Activated naive CD8-positive, alpha-beta T cell treated with anti-CD3 and anti-CD28 coated beads, Interleukin-2, amount 50 U/mL, for 24 hours (primary cell): ENCODE results near the gene WDHD1.
"Not testable (repeated sequence)": the region's sequence is repeated elsewhere in the genome, so short reads cannot be mapped to it uniquely, and the experiment has no call there.

Experiments
- ATAC-seq: fragments of 150-1000 bp; cut with Tn5 transposase; one replicate; pipeline ENCODE4 v1.10.0; 2021
- DNase-seq: peaks from one replicate; pipeline ENCODE4 v3.0.0; 2021
- H3K27ac Mint-ChIP-seq: one replicate; pipeline ENCODE4 v1.8.0; 2021; ENCODE audit warnings: mild to moderate bottlenecking, mixed read lengths
- H3K27me3 Mint-ChIP-seq: one replicate; pipeline ENCODE4 v1.8.0; 2021; ENCODE audit warnings: mixed read lengths
- H3K36me3 Mint-ChIP-seq: one replicate; pipeline ENCODE4 v1.8.0; 2021; ENCODE audit warnings: low read depth, mixed read lengths
- H3K4me1 Mint-ChIP-seq: one replicate; pipeline ENCODE4 v1.8.0; 2021; ENCODE audit warnings: mixed read lengths
- H3K4me3 Mint-ChIP-seq: one replicate; pipeline ENCODE4 v1.8.0; 2021; ENCODE audit warnings: mild to moderate bottlenecking, moderate library complexity, mixed read lengths
- H3K9me3 Mint-ChIP-seq: one replicate; pipeline ENCODE4 v1.8.0; 2021; ENCODE audit warnings: mixed read lengths

The WDHD1 gene, protein sequence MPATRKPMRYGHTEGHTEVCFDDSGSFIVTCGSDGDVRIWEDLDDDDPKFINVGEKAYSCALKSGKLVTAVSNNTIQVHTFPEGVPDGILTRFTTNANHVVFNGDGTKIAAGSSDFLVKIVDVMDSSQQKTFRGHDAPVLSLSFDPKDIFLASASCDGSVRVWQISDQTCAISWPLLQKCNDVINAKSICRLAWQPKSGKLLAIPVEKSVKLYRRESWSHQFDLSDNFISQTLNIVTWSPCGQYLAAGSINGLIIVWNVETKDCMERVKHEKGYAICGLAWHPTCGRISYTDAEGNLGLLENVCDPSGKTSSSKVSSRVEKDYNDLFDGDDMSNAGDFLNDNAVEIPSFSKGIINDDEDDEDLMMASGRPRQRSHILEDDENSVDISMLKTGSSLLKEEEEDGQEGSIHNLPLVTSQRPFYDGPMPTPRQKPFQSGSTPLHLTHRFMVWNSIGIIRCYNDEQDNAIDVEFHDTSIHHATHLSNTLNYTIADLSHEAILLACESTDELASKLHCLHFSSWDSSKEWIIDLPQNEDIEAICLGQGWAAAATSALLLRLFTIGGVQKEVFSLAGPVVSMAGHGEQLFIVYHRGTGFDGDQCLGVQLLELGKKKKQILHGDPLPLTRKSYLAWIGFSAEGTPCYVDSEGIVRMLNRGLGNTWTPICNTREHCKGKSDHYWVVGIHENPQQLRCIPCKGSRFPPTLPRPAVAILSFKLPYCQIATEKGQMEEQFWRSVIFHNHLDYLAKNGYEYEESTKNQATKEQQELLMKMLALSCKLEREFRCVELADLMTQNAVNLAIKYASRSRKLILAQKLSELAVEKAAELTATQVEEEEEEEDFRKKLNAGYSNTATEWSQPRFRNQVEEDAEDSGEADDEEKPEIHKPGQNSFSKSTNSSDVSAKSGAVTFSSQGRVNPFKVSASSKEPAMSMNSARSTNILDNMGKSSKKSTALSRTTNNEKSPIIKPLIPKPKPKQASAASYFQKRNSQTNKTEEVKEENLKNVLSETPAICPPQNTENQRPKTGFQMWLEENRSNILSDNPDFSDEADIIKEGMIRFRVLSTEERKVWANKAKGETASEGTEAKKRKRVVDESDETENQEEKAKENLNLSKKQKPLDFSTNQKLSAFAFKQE

DNA sequence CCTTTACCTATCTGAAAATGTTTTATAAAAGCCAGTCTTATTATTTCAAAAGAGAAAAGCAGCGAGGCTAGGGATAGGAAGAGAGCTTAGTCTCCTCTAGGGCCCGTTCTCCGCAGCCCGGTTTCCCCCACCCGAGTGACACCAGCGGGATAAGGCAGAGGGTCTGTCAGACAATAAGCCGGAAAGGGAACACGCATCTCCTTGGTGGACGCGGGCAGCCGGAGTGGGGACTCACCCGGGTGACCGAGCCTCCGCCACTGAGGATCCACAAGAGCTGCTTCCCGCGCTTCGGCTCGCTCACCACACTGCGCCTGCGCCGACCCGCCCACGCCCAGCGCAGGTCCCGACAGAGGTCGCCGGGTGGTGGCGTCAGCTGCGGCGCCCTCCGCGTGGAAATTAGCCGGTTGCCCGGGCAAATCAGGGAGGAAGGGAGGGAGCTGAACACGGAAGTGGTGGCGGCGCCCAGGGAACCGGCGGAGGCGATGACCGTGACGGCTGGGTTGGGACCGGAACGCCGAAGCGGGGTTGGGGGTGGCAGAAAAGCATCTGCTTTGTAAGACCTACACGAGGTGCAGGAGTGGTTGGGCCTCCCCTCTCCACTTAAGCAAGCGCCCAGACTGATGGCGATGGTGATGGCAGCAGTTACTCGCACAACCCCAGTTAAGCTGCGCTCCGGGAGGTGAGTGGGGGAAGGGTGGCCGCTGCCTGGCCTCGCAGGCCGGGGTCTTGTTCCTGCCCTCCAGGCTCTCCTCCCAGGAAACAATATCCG, at the start of gene WDHD1, which contains the start of gene SOCS4:
TSS of gene WDHD1 (minus strand) at position 307 of the 769 bp plus-strand sequence. CDS start 312 bp downstream, outside the sequence.
TSS of gene SOCS4 (plus strand) at position 444 of the 769 bp plus-strand sequence. CDS start 15,806 bp downstream, outside the sequence.
- no peaks in the 10 kb centered on the region for H3K9me3 Mint-ChIP-seq
- no peaks in the 10 kb centered on the region for H3K27me3 Mint-ChIP-seq
- ATAC-seq (peak; percentile 98), DNase-seq (peak; percentile 99)
- H3K4me3 Mint-ChIP-seq, result peak within 1 kb of the TSS; percentile 97
- H3K4me1 Mint-ChIP-seq, result peaks cover 55% of the 10 kb centered on the region
- H3K36me3 Mint-ChIP-seq, result peaks cover 32% of the 10 kb centered on the region
- H3K27ac Mint-ChIP-seq, result peak within 1 kb of the TSS; percentile 95

DNA sequence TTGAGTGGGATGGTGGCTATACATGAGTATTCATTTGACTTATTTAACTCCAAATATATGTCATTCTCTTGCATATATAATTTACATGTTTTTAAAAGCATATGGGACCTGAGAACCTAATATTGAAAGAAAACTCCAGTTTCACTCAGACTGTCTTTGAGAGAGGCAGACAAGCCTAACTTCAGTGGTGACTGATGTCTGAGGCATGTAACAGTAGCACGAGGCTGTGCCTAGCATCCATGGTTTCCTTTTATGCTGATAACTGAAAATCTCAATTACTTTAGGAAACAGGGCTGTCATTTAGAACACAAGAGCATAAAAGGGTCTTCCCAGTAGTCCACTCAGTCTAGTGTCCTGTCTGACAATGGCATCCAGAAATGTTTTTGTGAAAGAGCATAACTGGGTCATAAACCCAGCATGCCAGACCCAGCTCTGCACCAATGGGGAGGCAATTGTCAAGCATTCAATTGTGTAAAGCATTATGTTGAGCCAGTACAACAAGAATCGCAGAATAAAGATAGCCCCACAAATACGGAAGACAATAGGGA, 48.8 kb upstream of the WDHD1 start:
- Mint-ChIP-seq H3K9me3 (no peaks in the 10 kb centered on the region), H3K27ac (no peak overlapping the region), H3K36me3 (no peaks in the 10 kb centered on the region), H3K4me3 (no peak overlapping the region), H3K4me1 (peaks cover 35% of the 10 kb centered on the region), H3K27me3 (no peaks in the 10 kb centered on the region)
- DNase-seq (no peak), ATAC-seq (no peak)

DNA sequence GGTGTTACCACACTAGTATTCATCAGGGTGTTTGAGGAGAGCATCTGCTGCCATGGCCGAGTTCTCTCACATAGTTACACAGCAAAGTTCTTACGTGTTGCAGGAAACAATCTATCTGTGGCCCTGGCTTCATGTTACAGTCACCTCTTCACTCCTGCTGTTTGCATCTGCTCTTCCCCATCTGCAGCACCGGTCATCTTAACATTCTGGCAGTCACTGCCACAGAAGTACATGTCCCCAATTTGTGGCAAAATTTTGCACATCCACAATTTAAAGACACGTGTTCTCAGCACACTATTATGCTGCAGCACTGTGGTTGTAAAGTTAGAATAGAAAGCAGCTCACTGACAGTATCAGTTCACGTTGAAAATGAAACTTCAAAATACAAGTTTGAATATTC, 47.8 kb upstream of the WDHD1 start:
- Mint-ChIP-seq H3K4me1 (peaks cover 36% of the 10 kb centered on the region), H3K4me3 (peak overlapping the region; percentile 33), H3K9me3 (no peaks in the 10 kb centered on the region), H3K27ac (no peak overlapping the region), H3K36me3 (peaks cover 2% of the 10 kb centered on the region), H3K27me3 (no peaks in the 10 kb centered on the region)
- no peak for ATAC-seq
- no peak for DNase-seq

DNA sequence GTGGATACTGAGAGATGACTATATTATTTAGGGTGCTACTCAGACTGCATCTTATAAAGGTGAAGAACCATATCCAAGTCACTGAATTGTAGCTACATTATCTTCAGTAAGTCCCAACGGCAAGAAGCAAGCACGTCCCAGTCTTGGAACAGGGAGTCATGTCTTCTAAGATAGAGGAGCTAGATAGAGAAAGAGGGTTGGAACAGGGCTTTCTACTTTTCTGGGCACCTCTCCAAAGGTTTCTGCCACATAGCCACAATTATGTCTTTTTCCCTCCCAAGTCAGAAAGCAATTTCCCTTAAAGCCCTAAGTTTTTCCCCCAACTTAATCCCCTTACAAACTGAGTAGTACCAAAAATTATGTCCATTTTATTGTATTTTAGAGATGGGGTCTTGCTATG, 47.0 kb upstream of the WDHD1 start:
- DNase-seq (no peak), ATAC-seq (no peak)
- H3K36me3 Mint-ChIP-seq, result peaks cover 3% of the 10 kb centered on the region
- peaks cover 36% of the 10 kb centered on the region for H3K4me1 Mint-ChIP-seq
- H3K27me3 Mint-ChIP-seq, result no peaks in the 10 kb centered on the region
- H3K27ac Mint-ChIP-seq, result no peak overlapping the region
- no peaks in the 10 kb centered on the region for H3K9me3 Mint-ChIP-seq
- H3K4me3 Mint-ChIP-seq, result no peak overlapping the region

DNA sequence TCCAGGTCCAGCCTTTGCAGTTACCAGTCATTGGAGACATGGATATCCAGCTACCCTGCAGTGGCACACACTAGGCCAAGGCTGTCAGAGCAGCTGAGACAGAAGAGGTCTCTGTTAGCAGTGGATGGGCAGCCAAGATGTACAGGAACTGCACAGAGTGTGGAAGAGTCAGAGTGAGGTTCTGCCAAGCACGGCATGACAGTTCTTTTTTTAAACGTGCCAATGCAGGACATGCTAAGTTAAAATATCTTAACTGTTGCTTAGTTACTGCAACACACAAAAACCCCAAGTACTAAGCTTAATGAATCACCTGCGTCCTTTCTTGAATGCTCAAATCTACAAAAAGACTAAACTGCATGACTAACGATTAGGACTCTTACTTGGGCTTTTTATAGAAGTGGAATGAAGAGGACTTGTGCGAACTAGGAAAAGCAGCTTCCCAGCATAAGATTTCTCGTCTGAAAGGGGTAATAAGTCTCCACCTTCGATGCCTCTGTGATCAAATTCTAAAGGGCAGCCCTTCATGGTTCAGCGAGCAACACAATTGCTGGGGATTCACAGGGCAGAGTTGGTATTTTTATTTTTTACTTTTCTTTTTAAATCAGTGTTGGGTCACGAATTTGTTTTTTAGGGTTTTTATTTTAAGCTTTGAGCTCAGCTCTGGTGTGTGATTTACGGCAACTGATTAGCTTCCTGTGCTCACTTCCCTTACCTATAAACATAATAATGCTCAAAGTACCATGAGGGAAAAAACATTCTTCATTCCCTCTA, 45.2 kb upstream of the WDHD1 start:
- Mint-ChIP-seq H3K27ac (peak overlapping the region; percentile 80), H3K4me1 (peaks cover 36% of the 10 kb centered on the region), H3K27me3 (no peaks in the 10 kb centered on the region), H3K4me3 (peak overlapping the region; percentile 15), H3K36me3 (peaks cover 9% of the 10 kb centered on the region), H3K9me3 (no peaks in the 10 kb centered on the region)
- DNase-seq (peak; percentile 15), ATAC-seq (peak; percentile 96)

DNA sequence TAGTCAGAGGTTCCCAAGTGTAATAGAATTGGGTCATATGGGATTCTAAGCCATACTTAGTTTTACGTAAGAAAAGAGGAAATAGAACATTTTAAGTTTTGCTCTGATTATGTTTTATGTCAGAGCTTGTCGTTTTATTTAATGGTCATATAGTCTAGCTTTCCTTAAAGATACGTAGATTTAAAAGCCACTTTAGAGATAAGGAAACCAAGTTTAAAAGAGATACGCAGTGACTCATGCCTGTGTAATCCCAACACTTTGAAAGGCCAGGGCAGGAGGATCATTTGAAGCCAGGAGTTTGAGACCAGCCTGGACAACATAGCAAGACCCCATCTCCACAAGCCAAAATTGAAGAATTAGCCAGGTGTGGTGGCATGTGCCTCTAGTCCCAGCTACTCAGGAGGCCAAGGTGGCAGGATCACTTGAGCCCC, 44.1 kb upstream of the WDHD1 start:
- Mint-ChIP-seq H3K4me3 (peak overlapping the region; percentile 1), H3K27me3 (no peaks in the 10 kb centered on the region), H3K27ac (peak overlapping the region; percentile 83), H3K4me1 (peaks cover 36% of the 10 kb centered on the region), H3K36me3 (peaks cover 16% of the 10 kb centered on the region), H3K9me3 (no peaks in the 10 kb centered on the region)
- no peak for DNase-seq
- ATAC-seq, result no peak

DNA sequence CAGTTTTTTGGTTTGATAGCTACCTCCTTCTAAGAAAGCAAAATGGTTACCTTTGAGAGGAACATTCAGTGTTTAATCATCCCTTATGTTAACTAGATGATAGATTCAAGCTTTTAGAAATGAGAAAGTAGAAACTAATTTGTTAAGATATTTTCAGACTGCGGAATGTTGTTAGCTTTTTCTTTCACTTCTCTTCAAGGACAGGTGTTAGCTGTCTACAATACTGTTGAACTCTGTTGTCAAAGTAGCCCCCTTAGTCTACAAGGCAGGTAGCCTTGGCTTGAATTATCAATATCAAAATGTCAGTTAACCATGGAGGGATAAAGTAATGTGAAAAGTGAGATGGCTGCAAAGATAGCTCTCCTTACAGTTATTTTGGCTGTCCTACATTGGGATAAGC, 39.3 kb upstream of the WDHD1 start:
- peaks cover 6% of the 10 kb centered on the region for H3K4me1 Mint-ChIP-seq
- H3K27ac Mint-ChIP-seq, result peak overlapping the region; percentile 19
- no peaks in the 10 kb centered on the region for H3K27me3 Mint-ChIP-seq
- DNase-seq (no peak), ATAC-seq (no peak)
- H3K9me3 Mint-ChIP-seq, result no peaks in the 10 kb centered on the region
- H3K4me3 Mint-ChIP-seq, result no peak overlapping the region
- H3K36me3 Mint-ChIP-seq, result peaks cover 53% of the 10 kb centered on the region

DNA sequence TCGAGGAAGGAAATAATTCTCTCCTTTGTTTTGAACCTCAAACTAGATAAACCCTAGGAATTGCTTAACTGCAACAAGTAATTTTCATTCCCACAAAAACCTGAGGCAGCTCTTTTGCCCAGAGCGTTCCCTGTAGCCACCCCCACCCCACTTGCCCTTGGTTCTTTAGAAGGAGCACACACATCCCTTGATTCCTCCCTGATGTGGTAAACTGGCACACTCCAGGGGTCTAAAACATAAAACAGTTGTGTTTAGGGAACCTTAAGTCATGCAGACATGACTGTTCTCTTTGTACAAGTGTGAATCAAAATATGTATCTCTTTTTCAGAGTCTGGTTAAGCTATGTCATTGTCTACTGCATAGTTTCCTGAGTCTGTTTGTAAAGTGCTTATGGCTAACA, 38.5 kb upstream of the WDHD1 start:
- Mint-ChIP-seq H3K36me3 (peaks cover 61% of the 10 kb centered on the region), H3K27ac (no peak overlapping the region), H3K27me3 (no peaks in the 10 kb centered on the region), H3K9me3 (no peaks in the 10 kb centered on the region), H3K4me1 (peaks cover 6% of the 10 kb centered on the region), H3K4me3 (no peak overlapping the region)
- ATAC-seq (no peak), DNase-seq (no peak)

DNA sequence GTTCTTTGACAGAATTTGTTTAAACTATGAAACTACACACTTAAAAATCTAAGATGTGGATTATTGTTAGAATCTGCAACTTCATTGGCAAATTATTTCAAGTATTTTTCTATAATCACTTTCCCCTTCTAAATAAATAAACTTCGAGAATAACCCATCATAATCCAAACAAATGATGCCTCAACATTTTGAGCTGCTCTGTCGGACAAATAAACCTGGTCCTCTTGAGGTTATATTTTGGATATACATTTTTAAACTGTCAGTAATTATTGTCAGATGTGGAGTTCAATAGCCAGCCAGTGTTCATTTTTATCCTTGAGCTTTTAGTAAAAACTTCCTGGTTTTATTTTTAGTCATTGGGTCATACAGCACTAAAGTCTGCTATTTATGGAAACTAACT, 38.0 kb upstream of the WDHD1 start:
- DNase-seq, H3K27me3 Mint-ChIP-seq, ATAC-seq, H3K9me3 Mint-ChIP-seq, H3K4me3 Mint-ChIP-seq, H3K27ac Mint-ChIP-seq, H3K4me1 Mint-ChIP-seq: not testable (repeated sequence)
- peaks cover 63% of the 10 kb centered on the region for H3K36me3 Mint-ChIP-seq

DNA sequence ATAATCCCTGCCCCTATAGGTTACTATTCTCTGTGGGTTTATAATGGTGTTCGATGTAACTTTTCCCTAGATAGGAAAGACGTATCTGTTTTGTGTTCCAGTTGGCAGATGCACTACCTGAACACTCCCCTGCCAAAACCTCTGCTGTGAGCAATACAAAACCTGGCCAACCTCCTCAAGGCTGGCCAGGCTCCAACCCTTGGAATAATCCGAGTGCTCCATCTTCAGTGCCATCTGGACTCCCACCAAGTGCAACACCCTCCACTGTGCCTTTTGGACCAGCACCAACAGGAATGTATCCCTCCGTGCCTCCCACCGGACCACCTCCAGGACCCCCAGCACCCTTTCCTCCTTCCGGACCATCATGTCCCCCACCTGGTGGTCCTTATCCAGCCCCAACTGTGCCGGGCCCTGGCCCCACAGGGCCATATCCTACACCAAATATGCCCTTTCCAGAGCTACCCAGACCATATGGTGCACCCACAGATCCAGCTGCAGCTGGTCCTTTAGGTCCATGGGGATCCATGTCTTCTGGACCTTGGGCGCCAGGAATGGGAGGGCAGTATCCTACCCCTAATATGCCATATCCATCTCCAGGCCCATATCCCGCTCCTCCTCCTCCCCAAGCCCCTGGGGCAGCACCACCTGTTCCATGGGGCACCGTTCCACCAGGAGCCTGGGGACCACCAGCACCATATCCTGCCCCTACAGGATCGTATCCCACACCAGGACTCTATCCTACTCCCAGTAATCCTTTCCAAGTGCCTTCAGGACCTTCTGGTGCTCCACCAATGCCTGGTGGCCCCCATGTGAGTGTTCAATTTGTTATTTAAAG, 35.8 kb upstream of the WDHD1 start:
- peaks cover 18% of the 10 kb centered on the region for H3K4me1 Mint-ChIP-seq
- ATAC-seq (no peak), DNase-seq (no peak)
- no peaks in the 10 kb centered on the region for H3K27me3 Mint-ChIP-seq
- peaks cover 66% of the 10 kb centered on the region for H3K36me3 Mint-ChIP-seq
- H3K27ac Mint-ChIP-seq, result peak overlapping the region; percentile 47
- H3K9me3 Mint-ChIP-seq, result no peaks in the 10 kb centered on the region
- H3K4me3 Mint-ChIP-seq, result no peak overlapping the region

DNA sequence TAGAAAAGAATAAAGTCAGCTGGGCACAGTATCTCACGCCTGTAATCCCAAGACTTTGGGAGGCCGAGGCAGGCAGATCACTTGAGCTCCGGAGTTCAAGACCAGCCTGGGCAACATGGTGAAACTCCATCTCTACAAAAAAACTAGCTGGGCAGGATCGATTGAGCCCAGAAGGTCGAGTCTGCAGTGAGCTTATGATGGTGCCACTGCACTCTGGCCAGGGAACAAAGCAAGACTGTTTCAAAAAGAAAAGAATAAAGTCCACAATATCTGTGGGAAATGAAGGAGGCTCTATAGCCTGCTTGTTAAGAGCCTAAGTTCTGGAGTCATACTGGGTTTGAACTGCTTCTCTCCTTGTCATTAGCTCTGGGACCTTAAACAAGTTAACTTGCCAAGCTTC, 32.4 kb upstream of the WDHD1 start:
- H3K4me1 Mint-ChIP-seq, result peaks cover 35% of the 10 kb centered on the region
- peaks cover 55% of the 10 kb centered on the region for H3K36me3 Mint-ChIP-seq
- no peak overlapping the region for H3K27ac Mint-ChIP-seq
- no peak overlapping the region for H3K4me3 Mint-ChIP-seq
- H3K9me3 Mint-ChIP-seq, result no peaks in the 10 kb centered on the region
- H3K27me3 Mint-ChIP-seq, result no peaks in the 10 kb centered on the region
- DNase-seq, result no peak
- no peak for ATAC-seq

DNA sequence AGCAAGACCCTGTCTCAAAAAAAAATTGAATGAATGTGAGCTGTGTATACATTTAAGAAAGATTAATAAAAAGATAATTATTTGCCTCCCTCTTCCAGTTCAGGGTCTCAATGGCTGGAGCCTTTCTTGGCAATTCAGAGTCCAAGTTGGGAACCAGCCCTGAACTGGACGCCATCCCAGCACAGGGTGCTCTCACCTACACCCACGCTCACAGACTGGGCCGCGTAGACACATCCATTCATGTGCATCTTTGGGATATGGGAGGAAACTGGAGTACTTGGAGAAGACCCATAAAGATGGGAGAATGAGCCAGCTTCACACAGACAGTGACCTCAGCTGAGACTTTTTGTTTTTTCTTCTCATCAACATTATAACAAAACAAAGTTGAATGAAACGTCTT, 31.0 kb upstream of the WDHD1 start:
- Mint-ChIP-seq H3K4me3 (no peak overlapping the region), H3K27me3 (no peaks in the 10 kb centered on the region), H3K4me1 (peaks cover 47% of the 10 kb centered on the region), H3K36me3 (peaks cover 53% of the 10 kb centered on the region), H3K9me3 (no peaks in the 10 kb centered on the region), H3K27ac (no peak overlapping the region)
- DNase-seq (no peak), ATAC-seq (no peak)
